ENCODE results near the gene HOXB4. TPM values are rescaled to one million over a fixed set of nuclear protein-coding genes. Genes with fewer than 3 reads are reported as not detected.

The HOXB4 gene
- polyA plus RNA-seq, 1 experiment = 5.8 TPM

- POLR2A ChIA-PET = interaction anchor here (0.7 kb wide), 2 partner anchors 9 to 10 kb away, joined by 3 to 4 read pairs; partner anchors contain the start of gene HOXB7
- no peaks in the 10 kb centered on the region; the same call in 1 of the 2 replicates for H3K9me3 ChIP-seq (ENCODE audit: control insufficient read depth, insufficient read depth, low read length)
- DNase-seq (ENCODE audit: low read depth, low spot score) = no peak
- CTCF ChIA-PET = interaction anchor here (1.2 to 1.4 kb wide), 2 partner anchors 264 to 293 kb away, joined by 3 to 6 read pairs; no protein-coding TSS in a partner anchor
- no peak overlapping the region for H3K4me3 ChIP-seq (ENCODE audit: low read depth, low read length)
- peaks cover 5% of the 10 kb centered on the region for H3K27me3 ChIP-seq (ENCODE audit: control insufficient read depth, insufficient read depth, low read length)
- TF ChIP-seq CTCF (IDR thresholded peaks at IDR 0.05; ENCODE audit: low read depth, low read length) = no peak
- H3K27ac ChIP-seq (ENCODE audit: low read depth, low read length) = no peak overlapping the region
These were observed 22.3 kb upstream of the HOXB4 start for GRCh38 chr17:48600244-48601098.

GRCh38 chr17:48599354-48599753, 21.2 kb upstream of the HOXB4 start:
- Histone ChIP-seq H3K27ac (ENCODE audit: low read depth, low read length) (no peak overlapping the region), H3K4me3 (ENCODE audit: low read depth, low read length) (no peak overlapping the region), H3K9me3 (ENCODE audit: control insufficient read depth, insufficient read depth, low read length) (no peaks in the 10 kb centered on the region; the same call in 1 of the 2 replicates), H3K27me3 (ENCODE audit: control insufficient read depth, insufficient read depth, low read length) (peaks cover 5% of the 10 kb centered on the region)
- CTCF ChIA-PET = no interaction called here
- no peak for DNase-seq (ENCODE audit: low read depth, low spot score)
- POLR2A ChIA-PET = no interaction called here
- TF ChIP-seq CTCF (IDR thresholded peaks at IDR 0.05; ENCODE audit: low read depth, low read length) = no peak

GRCh38 chr17:48598736-48599135, 20.6 kb upstream of the HOXB4 start:
- DNase-seq (ENCODE audit: low read depth, low spot score) = no peak
- CTCF ChIA-PET = interaction anchor here (0.8 kb wide), 1 partner anchor 247 kb away, joined by 3 read pairs; no protein-coding TSS in a partner anchor
- TF ChIP-seq CTCF (IDR thresholded peaks at IDR 0.05; ENCODE audit: low read depth, low read length) = no peak
- peak overlapping the region; percentile 76 for H3K4me3 ChIP-seq (ENCODE audit: low read depth, low read length)
- H3K27me3 ChIP-seq (ENCODE audit: control insufficient read depth, insufficient read depth, low read length) = peaks cover 2% of the 10 kb centered on the region
- POLR2A ChIA-PET = interaction anchor here (0.7 to 3.0 kb wide), 4 partner anchors 11 to 50 kb away, joined by 3 to 13 read pairs (median 4); no protein-coding TSS in a partner anchor
- no peaks in the 10 kb centered on the region; the same call in 1 of the 2 replicates for H3K9me3 ChIP-seq (ENCODE audit: control insufficient read depth, insufficient read depth, low read length)
- H3K27ac ChIP-seq (ENCODE audit: low read depth, low read length) = peak overlapping the region; percentile 83

- ChIA-PET POLR2A (interaction anchor here (0.7 to 3.0 kb wide), 6 partner anchors 10 to 549 kb away, joined by 3 to 13 read pairs (median 4); partner anchors contain the start of gene NFE2L1), CTCF (interaction anchor here (0.6 to 0.8 kb wide), 2 partner anchors 76 to 247 kb away, joined by 3 read pairs; no protein-coding TSS in a partner anchor)
- no peak for TF ChIP-seq CTCF (IDR thresholded peaks at IDR 0.05; ENCODE audit: low read depth, low read length)
- Histone ChIP-seq H3K27ac (ENCODE audit: low read depth, low read length) (peak overlapping the region; percentile 83), H3K9me3 (ENCODE audit: control insufficient read depth, insufficient read depth, low read length) (no peaks in the 10 kb centered on the region; the same call in 1 of the 2 replicates), H3K4me3 (ENCODE audit: low read depth, low read length) (peak overlapping the region; percentile 76), H3K27me3 (ENCODE audit: control insufficient read depth, insufficient read depth, low read length) (peaks cover 2% of the 10 kb centered on the region)
- no peak for DNase-seq (ENCODE audit: low read depth, low spot score)
These were observed 19.9 kb upstream of the HOXB4 start for GRCh38 chr17:48597778-48598631.
